PC-3 (cell line): Measurements from ENCODE around the gene MEPCE. TPM values are rescaled to one million over a fixed set of nuclear protein-coding genes. Genes with fewer than 3 reads are reported as not detected.

Experiments used
- ATAC-seq: fragments of 200-7000 bp; cut with Tn5 transposase; 2 replicates; pipeline ENCODE4 v1.9.1; 2020; ENCODE audit warnings: mild to moderate bottlenecking, moderate library complexity
- BruUV-seq: library from RNA; stranded (reverse); fragments of 400-500 nt; replicated peaks from 2 replicates; lab custom pipeline; 2021; lab: Mats Ljungman, UMichigan
- CTCF ChIA-PET: fragments of 300-600 bp; sonication (Branson Sonifier 250); formaldehyde crosslinking; loops from one replicate; lab custom pipeline; 2022; ENCODE audit warnings: antibody characterized with exemption; lab: Charles Lee
- POLR2A ChIA-PET: fragments of 300-600 bp; sonication (Branson Sonifier 250); formaldehyde crosslinking; loops from one replicate; lab custom pipeline; 2022; ENCODE audit warnings: antibody characterized with exemption; ENCODE audit not compliant: unreplicated experiment; lab: Charles Lee
- DNase-seq: peaks from one replicate; pipeline ENCODE4 v3.0.0-alpha.2; 2015
- H2AFZ ChIP-seq: fragments of 300-600 bp; sonication (generic); 2 replicates; pipeline ENCODE4 v1.6.0; 2016; ENCODE audit warnings: antibody characterized with exemption, low read length
- H3F3A ChIP-seq: fragments of 300-600 bp; sonication (generic); one replicate; pipeline ENCODE4 v1.6.0; 2017; ENCODE audit warnings: antibody characterized with exemption, low read length, control low read depth, mild to moderate bottlenecking; ENCODE audit not compliant: unreplicated experiment
- H3K27ac ChIP-seq: fragments of 300-600 bp; sonication (generic); 2 replicates; pipeline ENCODE4 v1.5.1; 2016; ENCODE audit warnings: mild to moderate bottlenecking, low read length
- H3K27me3 ChIP-seq: fragments of 300-600 bp; sonication (generic); 2 replicates; pipeline ENCODE4 v1.6.1; 2016; ENCODE audit warnings: low read length, mixed read lengths
- H3K36me3 ChIP-seq: fragments of 300-600 bp; sonication (generic); 2 replicates; pipeline ENCODE4 v1.6.1; 2016; ENCODE audit warnings: low read depth, mixed run types, low read length, mixed read lengths
- H3K4me1 ChIP-seq: fragments of 300-600 bp; sonication (generic); 2 replicates; pipeline ENCODE4 v1.5.1; 2016; ENCODE audit warnings: low read length; ENCODE audit not compliant: insufficient read depth
- H3K4me2 ChIP-seq: fragments of 300-600 bp; sonication (generic); 2 replicates; pipeline ENCODE4 v1.6.0; 2016; ENCODE audit warnings: low read length
- H3K4me3 ChIP-seq: fragments of 300-600 bp; sonication (generic); 2 replicates; pipeline ENCODE4 v1.5.1; 2016; ENCODE audit warnings: mild to moderate bottlenecking, low read length, mixed read lengths
- H3K79me2 ChIP-seq: fragments of 300-600 bp; sonication (generic); 2 replicates; pipeline ENCODE4 v1.6.1; 2017; ENCODE audit warnings: low read length, mixed read lengths
- H3K9ac ChIP-seq: fragments of 300-600 bp; sonication (generic); 2 replicates; pipeline ENCODE4 v1.6.0; 2016; ENCODE audit warnings: mild to moderate bottlenecking, low read length
- H3K9me2 ChIP-seq: fragments of 300-600 bp; sonication (generic); replicated peaks from 2 replicates; pipeline ENCODE4 v1.6.1; 2016; ENCODE audit warnings: mixed run types, low read length, mixed read lengths
- H3K9me3 ChIP-seq: fragments of 300-600 bp; sonication (generic); 2 replicates; pipeline ENCODE4 v1.6.1; 2016; ENCODE audit warnings: low read length, mixed read lengths
- H4K20me1 ChIP-seq: fragments of 300-600 bp; sonication (generic); 2 replicates; pipeline ENCODE4 v1.6.1; 2016; ENCODE audit warnings: low read length, mixed read lengths
- CTCF ChIP-seq: fragments of 300-600 bp; sonication (generic); conservative IDR thresholded peaks from 2 replicates; pipeline ENCODE4 v1.5.1; 2017; ENCODE audit warnings: antibody characterized with exemption, low read depth, mild to moderate bottlenecking, low read length
- EZH2 ChIP-seq: fragments of 300-600 bp; sonication (generic); IDR thresholded peaks from one replicate; pipeline ENCODE4 v1.6.1; 2017; ENCODE audit warnings: antibody characterized with exemption, mild to moderate bottlenecking, low read length; ENCODE audit not compliant: unreplicated experiment
- EZH2phosphoT487 ChIP-seq: fragments of 300-600 bp; sonication (generic); IDR thresholded peaks from 2 replicates; pipeline ENCODE4 v1.6.1; 2018; ENCODE audit warnings: mild to moderate bottlenecking, antibody characterized with exemption, low read length, borderline replicate concordance
- intact Hi-C: fragments of 100-400 bp; cut with micrococcal nuclease; formaldehyde crosslinking; loops from 2 replicates; pipeline ENCODE4 v1.9.0; 2023
- total RNA-seq: library from RNA; depleted of rRNA; stranded (reverse); fragments of >200 nt; gene quantifications from 2 replicates; pipeline ENCODE4 v1.2.3, GENCODE V29; 2014

Gene MEPCE
- total RNA-seq, 1 experiment from 2014 or later = 36.0 TPM

- CTCF ChIA-PET = no interaction called here
- POLR2A ChIA-PET = interaction anchor here (0.6 kb wide), 1 partner anchor 377 kb away, joined by 4 read pairs; the partner anchor contains the start of gene SLC12A9
Measured at GRCh38 chr7:100475549-100475948, 45.9 kb downstream of the MEPCE start.

GRCh38 chr7:100476101-100476780, 46.6 kb downstream of the MEPCE start:
- H3K4me3 ChIP-seq = no peak overlapping the region
- peaks cover 26% of the 10 kb centered on the region for H3K79me2 ChIP-seq
- ChIA-PET CTCF (no interaction called here), POLR2A (no interaction called here)
- H2AFZ ChIP-seq = no peak overlapping the region
- H3K4me2 ChIP-seq = peak overlapping the region; percentile 92
- H3K27ac ChIP-seq = no peak overlapping the region
- ATAC-seq (no peak), DNase-seq (no peak)
- H3K4me1 ChIP-seq = peaks cover 5% of the 10 kb centered on the region; the same call in 1 of the 2 replicates
- H4K20me1 ChIP-seq = no peaks in the 10 kb centered on the region
- no TSS peak for BruUV-seq
- intact Hi-C loops = no loop called here
- no peak overlapping the region for H3K9ac ChIP-seq
- H3F3A ChIP-seq = no peaks in the 10 kb centered on the region
- TF ChIP-seq EZH2 = no peak
- no peaks in the 10 kb centered on the region for H3K36me3 ChIP-seq
- H3K9me3 ChIP-seq = no peaks in the 10 kb centered on the region
- H3K27me3 ChIP-seq = no peaks in the 10 kb centered on the region
- no peaks in the 10 kb centered on the region for H3K9me2 ChIP-seq

More at GRCh38 chr7:100475549-100475948, 45.9 kb downstream of the MEPCE start:
- Histone ChIP-seq H3K27me3 (no peaks in the 10 kb centered on the region), H3F3A (no peaks in the 10 kb centered on the region), H4K20me1 (no peaks in the 10 kb centered on the region), H3K9ac (no peak overlapping the region), H3K4me1 (peaks cover 5% of the 10 kb centered on the region; the same call in 1 of the 2 replicates), H3K27ac (no peak overlapping the region), H3K79me2 (peaks cover 26% of the 10 kb centered on the region), H3K4me2 (no peak overlapping the region), H3K4me3 (no peak overlapping the region), H3K9me3 (no peaks in the 10 kb centered on the region), H3K9me2 (no peaks in the 10 kb centered on the region), H2AFZ (no peak overlapping the region), H3K36me3 (no peaks in the 10 kb centered on the region)
- ATAC-seq = no peak
- no peak for TF ChIP-seq EZH2
- no peak for TF ChIP-seq EZH2phosphoT487
- TF ChIP-seq CTCF = no peak
- intact Hi-C loops = no loop called here
- BruUV-seq = no TSS peak
- no peak for DNase-seq

GRCh38 chr7:100476903-100477870, 47.6 kb downstream of the MEPCE start:
- Histone ChIP-seq H3K4me2 (peak overlapping the region; percentile 92), H3K9ac (peak overlapping the region; percentile 84), H3K27ac (no peak overlapping the region), H3K79me2 (peaks cover 26% of the 10 kb centered on the region), H3K36me3 (no peaks in the 10 kb centered on the region), H3F3A (no peaks in the 10 kb centered on the region), H4K20me1 (no peaks in the 10 kb centered on the region), H3K4me3 (peak overlapping the region; percentile 84), H3K9me3 (no peaks in the 10 kb centered on the region), H2AFZ (no peak overlapping the region), H3K27me3 (no peaks in the 10 kb centered on the region), H3K9me2 (no peaks in the 10 kb centered on the region), H3K4me1 (peaks cover 5% of the 10 kb centered on the region; the same call in 1 of the 2 replicates)
- ATAC-seq (no peak), DNase-seq (no peak)
- CTCF ChIA-PET = no interaction called here
- POLR2A ChIA-PET = no interaction called here
- TF ChIP-seq EZH2 (no peak), EZH2phosphoT487 (no peak), CTCF (peak; percentile 46; the same call in 1 of the 2 replicates)
- intact Hi-C loops = no loop called here
- no TSS peak for BruUV-seq
